Measurements from ENCODE around the gene PXMP4. TPM values are rescaled to one million over a fixed set of nuclear protein-coding genes. Genes with fewer than 3 reads are reported as not detected.

PXMP4 gene
- total RNA-seq, 4 donors from 2014 or later, result 3.4 to 11.7 (median 7.6) TPM

DNA sequence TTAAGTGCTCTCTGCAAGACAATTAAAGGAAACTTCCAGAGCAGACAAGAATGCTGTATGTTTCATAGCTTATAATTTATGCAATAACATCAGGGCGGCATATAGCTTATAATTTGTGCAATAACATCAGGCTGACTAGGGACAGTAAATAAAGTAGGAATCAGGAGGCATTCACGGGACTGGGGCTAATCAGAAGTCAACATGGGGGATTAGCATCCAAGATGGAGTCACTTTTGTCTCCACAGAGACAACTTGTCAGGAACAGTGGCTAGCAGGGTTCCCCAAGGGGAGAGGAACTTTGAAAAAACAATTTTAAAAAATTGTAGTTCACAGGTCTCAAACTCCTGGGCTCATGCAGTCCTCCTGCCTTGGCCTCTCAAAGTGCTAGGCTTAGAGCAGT is 8.4 kb upstream of the PXMP4 start:
- TF ChIP-seq, protein P1, sequence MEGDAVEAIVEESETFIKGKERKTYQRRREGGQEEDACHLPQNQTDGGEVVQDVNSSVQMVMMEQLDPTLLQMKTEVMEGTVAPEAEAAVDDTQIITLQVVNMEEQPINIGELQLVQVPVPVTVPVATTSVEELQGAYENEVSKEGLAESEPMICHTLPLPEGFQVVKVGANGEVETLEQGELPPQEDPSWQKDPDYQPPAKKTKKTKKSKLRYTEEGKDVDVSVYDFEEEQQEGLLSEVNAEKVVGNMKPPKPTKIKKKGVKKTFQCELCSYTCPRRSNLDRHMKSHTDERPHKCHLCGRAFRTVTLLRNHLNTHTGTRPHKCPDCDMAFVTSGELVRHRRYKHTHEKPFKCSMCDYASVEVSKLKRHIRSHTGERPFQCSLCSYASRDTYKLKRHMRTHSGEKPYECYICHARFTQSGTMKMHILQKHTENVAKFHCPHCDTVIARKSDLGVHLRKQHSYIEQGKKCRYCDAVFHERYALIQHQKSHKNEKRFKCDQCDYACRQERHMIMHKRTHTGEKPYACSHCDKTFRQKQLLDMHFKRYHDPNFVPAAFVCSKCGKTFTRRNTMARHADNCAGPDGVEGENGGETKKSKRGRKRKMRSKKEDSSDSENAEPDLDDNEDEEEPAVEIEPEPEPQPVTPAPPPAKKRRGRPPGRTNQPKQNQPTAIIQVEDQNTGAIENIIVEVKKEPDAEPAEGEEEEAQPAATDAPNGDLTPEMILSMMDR (IDR thresholded peaks at IDR 0.05), result no peak
- no peak for TF ChIP-seq POLR2A (IDR thresholded peaks at IDR 0.05)
- 80 to 89% methylated on average over 2 of the region's 2 CpGs for WGBS, 2 donors
- intact Hi-C loops (cut with DNase I), result no loop called here
- DNase-seq, result no peak
- Histone ChIP-seq H3K4me1 (peaks cover 14 to 42% (median 16%) of the 10 kb centered on the region in 3 donors), H3K27me3 (no peaks in the 10 kb centered on the region), H3K9me3 (no peaks in the 10 kb centered on the region), H3K27ac (no peak overlapping the region), H3K36me3 (no peaks in the 10 kb centered on the region), H3K4me3 (no peak overlapping the region)

DNA sequence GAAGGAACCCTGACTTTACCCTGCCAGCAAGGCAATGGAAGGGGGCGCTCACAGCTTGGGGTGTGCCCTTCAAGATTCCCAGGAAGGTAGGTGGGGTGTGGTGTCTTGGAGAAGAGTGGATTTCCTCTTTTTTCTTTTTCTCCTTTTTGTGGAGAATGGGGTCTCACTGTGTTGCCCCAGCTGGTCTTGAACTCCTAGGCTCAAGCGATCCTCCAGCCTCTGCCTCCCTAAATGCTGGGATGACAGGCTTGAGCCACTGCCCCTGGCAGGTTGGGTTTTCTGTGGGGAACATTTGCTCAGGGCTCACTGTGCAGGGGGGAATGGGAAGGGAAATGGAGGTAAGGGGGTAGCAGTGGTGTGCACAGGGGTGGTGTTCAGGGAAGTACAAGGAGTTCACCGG is 7.7 kb upstream of the PXMP4 start:
- H3K27me3 ChIP-seq, result no peaks in the 10 kb centered on the region
- no peaks in the 10 kb centered on the region for H3K9me3 ChIP-seq
- WGBS, 2 donors, result 87 to 92% methylated on average over 2 to 3 of the region's 3 CpGs
- no peak overlapping the region for H3K4me3 ChIP-seq
- peaks cover 8 to 38% (median 9%) of the 10 kb centered on the region in 3 donors for H3K4me1 ChIP-seq
- H3K27ac ChIP-seq, result no peak overlapping the region
- no peak for DNase-seq
- intact Hi-C loops (cut with DNase I), result no loop called here
- no peaks in the 10 kb centered on the region for H3K36me3 ChIP-seq
- TF ChIP-seq POLR2A (IDR thresholded peaks at IDR 0.05), result no peak
- TF ChIP-seq, protein P1 (IDR thresholded peaks at IDR 0.05), result no peak

DNA sequence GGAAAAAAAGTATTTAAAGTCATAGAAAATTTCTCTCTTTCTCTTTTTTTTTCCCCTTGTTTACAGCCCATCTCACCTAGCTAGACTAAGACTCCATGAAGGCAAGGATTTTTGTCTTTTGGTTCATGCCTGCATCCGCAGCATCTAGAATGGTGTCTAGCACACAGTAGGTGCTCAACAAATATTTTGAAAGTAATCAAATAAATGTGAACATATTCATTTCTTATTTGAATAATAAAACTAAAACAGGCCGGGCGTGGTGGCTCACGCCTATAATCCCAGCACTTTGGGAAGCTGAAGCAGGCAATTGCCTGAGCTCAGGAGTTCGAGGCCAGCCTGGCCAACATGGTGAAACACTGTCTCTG is 7.0 kb upstream of the PXMP4 start:
- DNase-seq, result no peak
- no peaks in the 10 kb centered on the region for H3K27me3 ChIP-seq
- no peaks in the 10 kb centered on the region for H3K36me3 ChIP-seq
- WGBS, 2 donors, result 74 to 84% methylated on average over 5 of the region's 5 CpGs
- intact Hi-C loops (cut with DNase I), result no loop called here
- no peak overlapping the region for H3K4me3 ChIP-seq
- TF ChIP-seq POLR2A (IDR thresholded peaks at IDR 0.05), result no peak
- TF ChIP-seq, protein P1 (IDR thresholded peaks at IDR 0.05), result no peak
- no peak overlapping the region for H3K27ac ChIP-seq
- no peaks in the 10 kb centered on the region for H3K9me3 ChIP-seq
- H3K4me1 ChIP-seq, result peaks cover 5 to 32% (median 7%) of the 10 kb centered on the region in 3 donors

DNA sequence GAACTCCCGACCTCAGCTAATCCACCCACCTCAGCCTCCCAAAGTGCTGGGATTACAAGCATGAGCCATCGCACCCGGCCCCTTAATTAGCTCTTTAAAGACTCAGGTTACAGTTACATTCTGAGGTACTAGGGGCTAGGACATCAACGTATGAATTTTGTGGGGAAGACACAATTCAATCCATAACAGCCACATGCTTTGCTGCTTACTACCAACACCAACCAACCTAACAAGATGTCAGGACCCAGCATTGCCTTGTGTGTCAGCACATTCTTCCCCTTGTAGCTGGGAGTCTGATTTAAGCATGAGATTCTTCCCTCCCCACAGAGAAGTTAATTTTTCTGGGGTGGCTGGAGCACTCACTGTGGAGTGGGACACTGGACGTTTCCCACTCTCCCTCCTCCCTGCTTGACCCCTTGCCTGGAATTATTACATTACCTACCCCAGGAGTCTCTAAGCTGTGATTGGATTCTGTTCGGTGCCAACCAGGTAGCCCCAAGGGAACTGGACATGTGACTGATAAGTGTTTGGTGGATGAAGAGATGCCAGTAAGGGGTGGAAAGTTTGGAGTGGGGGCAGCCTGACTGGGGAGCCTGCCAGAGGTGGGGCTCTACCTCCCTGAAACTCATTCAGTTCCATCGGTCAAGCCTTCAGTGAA is 5.6 kb upstream of the PXMP4 start:
- H3K4me3 ChIP-seq, result no peak overlapping the region
- no peak overlapping the region for H3K27ac ChIP-seq
- no peaks in the 10 kb centered on the region for H3K36me3 ChIP-seq
- no peaks in the 10 kb centered on the region for H3K27me3 ChIP-seq
- H3K9me3 ChIP-seq, result no peaks in the 10 kb centered on the region
- intact Hi-C loops (cut with DNase I), result no loop called here
- 53 to 69% methylated on average over 3 to 5 of the region's 7 CpGs for WGBS, 2 donors
- H3K4me1 ChIP-seq, result peaks cover 0 to 27% (median 0%) of the 10 kb centered on the region in 3 donors
- DNase-seq, result no peak
- no peak for TF ChIP-seq POLR2A (IDR thresholded peaks at IDR 0.05)
- TF ChIP-seq, protein P1 (IDR thresholded peaks at IDR 0.05), result no peak

DNA sequence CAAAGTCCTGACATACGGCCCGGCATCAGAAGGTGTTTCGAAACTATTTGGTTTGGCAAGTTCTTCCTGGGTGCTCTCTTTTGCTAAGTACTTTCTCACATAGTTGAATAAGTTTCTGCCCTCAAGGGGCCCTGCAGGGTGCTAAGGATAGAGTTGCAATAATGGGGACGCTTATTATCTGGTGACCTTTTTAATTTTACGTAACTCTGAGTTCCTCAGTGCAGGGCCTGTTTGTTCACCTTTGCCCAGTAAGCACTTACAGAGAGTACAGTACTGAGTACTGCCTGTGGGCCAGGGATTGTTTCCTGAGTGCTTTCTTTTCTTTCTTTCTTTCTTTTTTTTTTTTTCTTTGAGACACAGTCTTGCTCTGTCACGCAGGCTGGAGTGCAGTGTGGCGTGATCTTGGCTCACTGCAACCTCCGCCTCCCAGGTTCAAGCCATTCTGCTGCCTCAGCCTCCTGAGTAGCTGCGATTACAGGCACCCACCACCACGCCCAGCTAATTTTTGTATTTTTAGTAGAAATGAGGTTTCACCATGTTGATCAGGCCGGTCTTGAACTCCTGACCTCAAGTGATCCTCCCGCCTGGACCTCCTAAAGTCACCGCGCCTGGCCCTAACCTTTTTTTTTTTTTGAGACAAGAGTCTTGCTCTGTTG is 4.5 kb upstream of the PXMP4 start:
- Histone ChIP-seq H3K4me3 (no peak overlapping the region), H3K4me1 (peaks cover under 1 to 34% (median 3%) of the 10 kb centered on the region in 3 donors), H3K27me3 (no peaks in the 10 kb centered on the region), H3K9me3 (no peaks in the 10 kb centered on the region), H3K27ac (peak overlapping the region in 3 of 4 donors; percentile 4 to 69 (median 55)), H3K36me3 (no peaks in the 10 kb centered on the region)
- intact Hi-C loops (cut with DNase I), result no loop called here
- no peak for DNase-seq
- 65 to 73% methylated on average over 14 of the region's 14 CpGs for WGBS, 2 donors
- TF ChIP-seq POLR2A (IDR thresholded peaks at IDR 0.05), result no peak
- TF ChIP-seq, protein P1 (IDR thresholded peaks at IDR 0.05), result peak in 1 of 6 experiments; percentile 13

All from esophagus squamous epithelium (tissue), 5 donors.